Stimulated activated CD4-positive, alpha-beta T cell treated with anti-CD3 and anti-CD28 coated beads, Interleukin-1b, Interleukin-23, amount 100 ng/mL, for 24 hours (primary cell): ENCODE data around the gene MB.

Source experiments
- DNase-seq, 4 experiments: peaks; one replicate each; pipeline ENCODE4 v3.0.0-alpha.2; 2020; ENCODE audit warnings: low read depth in 4 of 4, low spot score in 1 of 4

The MB gene

GRCh38 chr22:35597692-35598395 is 19.3 kb downstream of the MB start:
- no peak for DNase-seq

- DNase-seq, result no peak
These were observed 20.3 kb downstream of the MB start for GRCh38 chr22:35596821-35597220.

GRCh38 chr22:35594686-35595085 is 22.4 kb downstream of the MB start:
- DNase-seq, result no peak

- DNase-seq, result no peak
These were observed 23.1 kb downstream of the MB start for GRCh38 chr22:35593891-35594470.

GRCh38 chr22:35593071-35593890 is 23.8 kb downstream of the MB start:
- no peak for DNase-seq

- no peak for DNase-seq
These were observed 24.6 kb downstream of the MB start for GRCh38 chr22:35592418-35592967.

- no peak for DNase-seq
These were observed 25.3 kb downstream of the MB start for GRCh38 chr22:35591714-35592417.

GRCh38 chr22:35590634-35591295 is 26.4 kb downstream of the MB start:
- DNase-seq, result no peak

GRCh38 chr22:35589756-35590093 is 27.4 kb downstream of the MB start:
- DNase-seq, result no peak

- DNase-seq, result no peak
These were observed 27.9 kb downstream of the MB start for GRCh38 chr22:35589071-35589755.

- DNase-seq, result no peak
These were observed 29.2 kb downstream of the MB start for GRCh38 chr22:35587896-35588295.

- DNase-seq, result no peak
These were observed 29.7 kb downstream of the MB start for GRCh38 chr22:35587447-35587870.

GRCh38 chr22:35586771-35587170 is 30.4 kb downstream of the MB start:
- no peak for DNase-seq

GRCh38 chr22:35582861-35583670 is 34.1 kb downstream of the MB start:
- DNase-seq, result peak; percentile 7 to 32 (median 30)

- DNase-seq, result no peak
These were observed 34.8 kb downstream of the MB start for GRCh38 chr22:35582218-35582860.

- no peak for DNase-seq
These were observed 36.1 kb downstream of the MB start for GRCh38 chr22:35581023-35581413.

- no peak for DNase-seq
These were observed 36.6 kb downstream of the MB start for GRCh38 chr22:35580351-35581022.

GRCh38 chr22:35578836-35579575 is 38.1 kb downstream of the MB start:
- DNase-seq, result no peak
